Endodermal cell (in vitro differentiated cells): ENCODE results near the gene NAA16. TPM values are rescaled to one million over a fixed set of nuclear protein-coding genes. Genes with fewer than 3 reads are reported as not detected.

Experiments
- DNase-seq: peaks from one replicate; pipeline ENCODE4 v3.0.0-alpha.2; 2017
- H3K27ac ChIP-seq: 2 replicates; pipeline ENCODE4 v1.5.1; 2013; ENCODE audit warnings: mild to moderate bottlenecking, low read depth, low read length, moderate library complexity
- H3K27me3 ChIP-seq: 2 replicates; pipeline ENCODE4 v1.6.1; 2013; ENCODE audit warnings: mild to moderate bottlenecking, low read length, moderate library complexity; ENCODE audit not compliant: insufficient read depth, control insufficient read depth, poor library complexity, severe bottlenecking
- H3K36me3 ChIP-seq: 2 replicates; pipeline ENCODE4 v1.7.0; 2013; ENCODE audit warnings: mild to moderate bottlenecking, low read length, moderate library complexity; ENCODE audit not compliant: control insufficient read depth, insufficient read depth
- H3K4me1 ChIP-seq: one replicate; pipeline ENCODE4 v1.7.0; 2013; ENCODE audit warnings: low read length; ENCODE audit not compliant: control insufficient read depth, insufficient read depth
- H3K4me3 ChIP-seq: 2 replicates; pipeline ENCODE4 v1.5.1; 2013; ENCODE audit warnings: mild to moderate bottlenecking, low read length, moderate library complexity
- H3K9ac ChIP-seq: 2 replicates; pipeline ENCODE4 v1.6.1; 2013; ENCODE audit warnings: mild to moderate bottlenecking, low read length, moderate library complexity; ENCODE audit not compliant: poor library complexity, severe bottlenecking; ENCODE audit errors: extremely low read depth
- H3K9me3 ChIP-seq: 2 replicates; pipeline ENCODE4 v1.6.1; 2013; ENCODE audit warnings: mild to moderate bottlenecking, low read length, moderate library complexity; ENCODE audit not compliant: control insufficient read depth
- H3K27ac Mint-ChIP-seq: 2 replicates; pipeline ENCODE4 v1.8.0; 2020; ENCODE audit warnings: mixed read lengths
- H3K27me3 Mint-ChIP-seq: 2 replicates; pipeline ENCODE4 v1.8.0; 2021; ENCODE audit warnings: mild to moderate bottlenecking, mixed read lengths; ENCODE audit not compliant: insufficient read depth
- H3K36me3 Mint-ChIP-seq: 2 replicates; pipeline ENCODE4 v1.8.0; 2020; ENCODE audit warnings: low read depth, mixed read lengths
- H3K4me1 Mint-ChIP-seq: 2 replicates; pipeline ENCODE4 v1.8.0; 2020; ENCODE audit warnings: mixed read lengths
- H3K4me3 Mint-ChIP-seq: 2 replicates; pipeline ENCODE4 v1.8.0; 2020; ENCODE audit warnings: mild to moderate bottlenecking, moderate library complexity, mixed read lengths
- H3K9me3 Mint-ChIP-seq: 2 replicates; pipeline ENCODE4 v1.8.0; 2020; ENCODE audit warnings: mild to moderate bottlenecking, mixed read lengths
- WGBS, 2 experiments: methylation state at CpG; one replicate each; pipeline versions ENCODE4 v1.1.5 to v1.1.7; 2013; ENCODE audit warnings: missing lambda C conversion rate in 2 of 2, mixed read lengths in 1 of 2; ENCODE audit not compliant: insufficient coverage in 1 of 2, insufficient read length in 1 of 2; 5-methylcytosine and 5-hydroxymethylcytosine counted together
- total RNA-seq, 2 donors: library from RNA; stranded (reverse); fragmentation: NEBNext Ultra II Directional in 1 of 2; extraction: Animal tissue kit (Norgen Biotek cat#: 25700) in 1 of 2; gene quantifications; 2 replicates in 1 of 2; 3 replicates in 1 of 2; pipeline ENCODE4 v1.2.1, GENCODE V29; 2021
- TF ChIP-seq, protein P1 (sequence below): fragments of 200-600 bp; sonication (generic); conservative IDR thresholded peaks from 2 replicates; pipeline ENCODE4 v1.5.0; 2021; ENCODE audit warnings: antibody characterized with exemption, mild to moderate bottlenecking

NAA16 gene
- total RNA-seq, 2 donors from 2014 or later: 29.3 to 30.9 TPM

GRCh38 chr13:41317243-41317642 lies 6.2 kb downstream of the NAA16 start:
- H3K36me3 ChIP-seq: peaks cover 12% of the 10 kb centered on the region
- no peaks in the 10 kb centered on the region for H3K27me3 ChIP-seq
- H3K4me3 ChIP-seq: no peak overlapping the region
- H3K9ac ChIP-seq: no peak overlapping the region
- peaks cover 24% of the 10 kb centered on the region for H3K36me3 Mint-ChIP-seq
- no peak overlapping the region for H3K27ac Mint-ChIP-seq
- H3K9me3 ChIP-seq: no peaks in the 10 kb centered on the region
- H3K4me1 Mint-ChIP-seq: peaks cover 26% of the 10 kb centered on the region
- no peaks in the 10 kb centered on the region for H3K9me3 Mint-ChIP-seq
- DNase-seq: no peak
- H3K27ac ChIP-seq: no peak overlapping the region
- WGBS, 2 experiments: no CpG with 5 or more reads among the region's 1 CpG
- H3K4me1 ChIP-seq: peaks cover 2% of the 10 kb centered on the region
- H3K4me3 Mint-ChIP-seq: no peak overlapping the region
- TF ChIP-seq, protein P1, sequence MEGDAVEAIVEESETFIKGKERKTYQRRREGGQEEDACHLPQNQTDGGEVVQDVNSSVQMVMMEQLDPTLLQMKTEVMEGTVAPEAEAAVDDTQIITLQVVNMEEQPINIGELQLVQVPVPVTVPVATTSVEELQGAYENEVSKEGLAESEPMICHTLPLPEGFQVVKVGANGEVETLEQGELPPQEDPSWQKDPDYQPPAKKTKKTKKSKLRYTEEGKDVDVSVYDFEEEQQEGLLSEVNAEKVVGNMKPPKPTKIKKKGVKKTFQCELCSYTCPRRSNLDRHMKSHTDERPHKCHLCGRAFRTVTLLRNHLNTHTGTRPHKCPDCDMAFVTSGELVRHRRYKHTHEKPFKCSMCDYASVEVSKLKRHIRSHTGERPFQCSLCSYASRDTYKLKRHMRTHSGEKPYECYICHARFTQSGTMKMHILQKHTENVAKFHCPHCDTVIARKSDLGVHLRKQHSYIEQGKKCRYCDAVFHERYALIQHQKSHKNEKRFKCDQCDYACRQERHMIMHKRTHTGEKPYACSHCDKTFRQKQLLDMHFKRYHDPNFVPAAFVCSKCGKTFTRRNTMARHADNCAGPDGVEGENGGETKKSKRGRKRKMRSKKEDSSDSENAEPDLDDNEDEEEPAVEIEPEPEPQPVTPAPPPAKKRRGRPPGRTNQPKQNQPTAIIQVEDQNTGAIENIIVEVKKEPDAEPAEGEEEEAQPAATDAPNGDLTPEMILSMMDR: no peak
- no peaks in the 10 kb centered on the region for H3K27me3 Mint-ChIP-seq

GRCh38 chr13:41325752-41326151 lies 14.7 kb downstream of the NAA16 start:
- no peaks in the 10 kb centered on the region for H3K9me3 Mint-ChIP-seq
- H3K27me3 Mint-ChIP-seq: no peaks in the 10 kb centered on the region
- H3K4me1 Mint-ChIP-seq: no peaks in the 10 kb centered on the region
- no peak overlapping the region for H3K4me3 Mint-ChIP-seq
- H3K27ac Mint-ChIP-seq: no peak overlapping the region
- Histone ChIP-seq H3K27me3 (no peaks in the 10 kb centered on the region), H3K9me3 (no peaks in the 10 kb centered on the region), H3K27ac (no peak overlapping the region), H3K4me3 (no peak overlapping the region), H3K4me1 (no peaks in the 10 kb centered on the region), H3K9ac (no peak overlapping the region), H3K36me3 (peaks cover 53% of the 10 kb centered on the region)
- 100% methylated on average over 2 of the region's 2 CpGs; no CpG with 5 or more reads in 1 of the 2 experiments for WGBS, 2 experiments
- H3K36me3 Mint-ChIP-seq: peaks cover 39% of the 10 kb centered on the region
- TF ChIP-seq, protein P1: no peak
- DNase-seq: no peak

DNA sequence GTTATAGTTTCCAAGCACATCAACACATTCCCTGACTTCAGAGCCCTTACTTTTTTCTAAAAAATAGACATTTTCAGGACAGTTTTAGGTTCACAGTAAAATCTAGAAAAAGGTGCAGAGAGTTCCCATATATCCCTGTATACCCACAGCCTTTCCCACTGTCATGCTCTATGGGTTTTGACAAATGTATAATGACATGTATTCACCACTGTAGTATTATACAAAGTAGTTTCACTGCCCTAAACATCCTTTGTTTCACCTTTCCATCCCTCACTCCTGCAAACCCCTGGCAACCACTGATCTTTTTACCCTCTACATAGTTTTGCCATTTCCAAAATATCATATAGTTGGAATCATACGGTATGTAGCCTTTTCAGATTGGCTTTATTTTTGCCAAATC lies 15.6 kb downstream of the NAA16 start:
- Mint-ChIP-seq H3K4me1 (no peaks in the 10 kb centered on the region), H3K9me3 (no peaks in the 10 kb centered on the region), H3K27ac (no peak overlapping the region), H3K27me3 (no peaks in the 10 kb centered on the region), H3K4me3 (no peak overlapping the region), H3K36me3 (peaks cover 39% of the 10 kb centered on the region)
- Histone ChIP-seq H3K36me3 (peaks cover 52% of the 10 kb centered on the region), H3K9me3 (no peaks in the 10 kb centered on the region), H3K9ac (no peak overlapping the region), H3K27me3 (no peaks in the 10 kb centered on the region), H3K4me3 (no peak overlapping the region), H3K4me1 (no peaks in the 10 kb centered on the region), H3K27ac (no peak overlapping the region)
- TF ChIP-seq, protein P1: no peak
- DNase-seq: no peak
- WGBS, 2 experiments: 100% methylated on average over 1 of the region's 1 CpG; no CpG with 5 or more reads in 1 of the 2 experiments
